Smooth muscle cell (in vitro differentiated cells): Measurements from ENCODE around the gene SLC22A3. TPM values are rescaled to one million over a fixed set of nuclear protein-coding genes. Genes with fewer than 3 reads are reported as not detected.

Source experiments
- DNase-seq: peaks from one replicate; lab custom pipeline; 2025; ENCODE audit not compliant: unreplicated experiment; lab: John Stamatoyannopoulos, UW
- H2AFZ ChIP-seq: fragments of 200-600 bp; sonication (generic); 2 replicates; pipeline ENCODE4 v1.6.0; 2016; ENCODE audit warnings: antibody characterized with exemption, low read depth, mild to moderate bottlenecking
- H3F3A ChIP-seq: fragments of 200-600 bp; sonication (generic); 2 replicates; pipeline ENCODE4 v1.6.0; 2017; ENCODE audit warnings: antibody characterized with exemption, low read depth
- H3K27ac ChIP-seq: fragments of 200-600 bp; sonication (generic); 2 replicates; pipeline ENCODE4 v1.5.1; 2016; ENCODE audit warnings: low read depth, mild to moderate bottlenecking
- H3K27me3 ChIP-seq: fragments of 200-600 bp; sonication (generic); 2 replicates; pipeline ENCODE4 v1.6.1; 2016; ENCODE audit warnings: low read depth, mild to moderate bottlenecking
- H3K36me3 ChIP-seq: fragments of 200-600 bp; sonication (generic); 2 replicates; pipeline ENCODE4 v1.5.1; 2016; ENCODE audit warnings: low read depth
- H3K4me1 ChIP-seq: fragments of 200-600 bp; sonication (generic); 2 replicates; pipeline ENCODE4 v1.5.1; 2016; ENCODE audit warnings: low read depth
- H3K4me2 ChIP-seq: fragments of 200-600 bp; sonication (generic); 2 replicates; pipeline ENCODE4 v1.6.0; 2016; ENCODE audit warnings: mild to moderate bottlenecking
- H3K4me3 ChIP-seq: fragments of 200-600 bp; sonication (generic); 2 replicates; pipeline ENCODE4 v1.5.1; 2016; ENCODE audit warnings: mild to moderate bottlenecking
- H3K79me2 ChIP-seq: fragments of 200-600 bp; sonication (generic); 2 replicates; pipeline ENCODE4 v1.6.0; 2016; ENCODE audit warnings: low read depth, mild to moderate bottlenecking
- H3K9ac ChIP-seq: fragments of 200-600 bp; sonication (generic); 2 replicates; pipeline ENCODE4 v1.6.0; 2016; ENCODE audit warnings: low read depth
- H3K9me3 ChIP-seq: fragments of 200-600 bp; sonication (generic); replicated peaks from 2 replicates; pipeline ENCODE4 v1.5.1; 2016; ENCODE audit warnings: low read depth
- H4K20me1 ChIP-seq: fragments of 200-600 bp; sonication (generic); 2 replicates; pipeline ENCODE4 v1.6.0; 2016; ENCODE audit warnings: low read depth
- WGBS: methylation state at CpG from one replicate; pipeline ENCODE4 v1.1.7; 2016; ENCODE audit warnings: low lambda C conversion rate; 5-methylcytosine and 5-hydroxymethylcytosine counted together
- polyA plus RNA-seq: library from polyadenylated mRNA; unstranded; fragments of >200 nt; fragmentation: Nextera tagmentation; extraction: Ambion mirVana; gene quantifications from 2 replicates; pipeline ENCODE4 v1.2.1, GENCODE V29; 2016
- total RNA-seq: library from RNA; depleted of rRNA; stranded (reverse); fragments of >200 nt; gene quantifications from 2 replicates; pipeline ENCODE4 v1.2.3, GENCODE V29; 2014
- TF ChIP-seq, protein P1 (sequence below): fragments of 200-600 bp; sonication (generic); IDR thresholded peaks from 2 replicates; pipeline ENCODE4 v1.5.1; 2017; ENCODE audit warnings: borderline replicate concordance, mild to moderate bottlenecking, antibody characterized with exemption; ENCODE audit not compliant: insufficient read depth, poor library complexity, severe bottlenecking

SLC22A3 gene
- total and polyA plus RNA-seq, 2 experiments from 2014 or later = 59.5 to 69.5 TPM

DNA sequence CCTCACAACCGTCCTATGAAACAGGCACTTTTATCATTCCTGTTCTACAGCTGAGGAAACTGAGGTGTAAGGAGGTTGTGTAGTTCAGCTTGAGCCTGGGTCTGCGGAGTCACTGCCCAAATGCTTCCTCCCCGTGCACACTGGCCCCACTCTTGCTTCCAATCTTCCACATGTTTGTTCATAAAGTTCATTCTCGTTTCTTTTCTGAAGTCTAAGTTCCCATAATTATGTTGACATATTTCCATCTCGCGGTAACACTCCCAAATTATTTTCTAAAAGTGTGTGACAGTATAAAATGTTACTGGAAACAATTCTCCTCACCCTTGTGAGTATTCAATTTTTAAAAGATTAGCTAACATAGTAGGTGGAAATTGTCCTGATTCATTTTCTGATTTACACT lies 106.9 kb downstream of the SLC22A3 start:
- DNase-seq = no peak
- no peaks in the 10 kb centered on the region for H3K27me3 ChIP-seq
- H3K9me3 ChIP-seq = no peaks in the 10 kb centered on the region
- no peak overlapping the region for H3K4me2 ChIP-seq
- H3K79me2 ChIP-seq = no peaks in the 10 kb centered on the region
- H3K9ac ChIP-seq = no peak overlapping the region
- H2AFZ ChIP-seq = no peak overlapping the region
- peak overlapping the region; percentile 20 for H3K27ac ChIP-seq
- no peaks in the 10 kb centered on the region for H4K20me1 ChIP-seq
- no peaks in the 10 kb centered on the region for H3K4me1 ChIP-seq
- no peaks in the 10 kb centered on the region for H3K36me3 ChIP-seq
- 82% methylated on average over 6 of the region's 6 CpGs for WGBS
- H3F3A ChIP-seq = peaks cover 5% of the 10 kb centered on the region
- H3K4me3 ChIP-seq = no peak overlapping the region
- TF ChIP-seq, protein P1, sequence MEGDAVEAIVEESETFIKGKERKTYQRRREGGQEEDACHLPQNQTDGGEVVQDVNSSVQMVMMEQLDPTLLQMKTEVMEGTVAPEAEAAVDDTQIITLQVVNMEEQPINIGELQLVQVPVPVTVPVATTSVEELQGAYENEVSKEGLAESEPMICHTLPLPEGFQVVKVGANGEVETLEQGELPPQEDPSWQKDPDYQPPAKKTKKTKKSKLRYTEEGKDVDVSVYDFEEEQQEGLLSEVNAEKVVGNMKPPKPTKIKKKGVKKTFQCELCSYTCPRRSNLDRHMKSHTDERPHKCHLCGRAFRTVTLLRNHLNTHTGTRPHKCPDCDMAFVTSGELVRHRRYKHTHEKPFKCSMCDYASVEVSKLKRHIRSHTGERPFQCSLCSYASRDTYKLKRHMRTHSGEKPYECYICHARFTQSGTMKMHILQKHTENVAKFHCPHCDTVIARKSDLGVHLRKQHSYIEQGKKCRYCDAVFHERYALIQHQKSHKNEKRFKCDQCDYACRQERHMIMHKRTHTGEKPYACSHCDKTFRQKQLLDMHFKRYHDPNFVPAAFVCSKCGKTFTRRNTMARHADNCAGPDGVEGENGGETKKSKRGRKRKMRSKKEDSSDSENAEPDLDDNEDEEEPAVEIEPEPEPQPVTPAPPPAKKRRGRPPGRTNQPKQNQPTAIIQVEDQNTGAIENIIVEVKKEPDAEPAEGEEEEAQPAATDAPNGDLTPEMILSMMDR = no peak

- Histone ChIP-seq H3F3A (peaks cover 5% of the 10 kb centered on the region), H3K9ac (no peak overlapping the region), H4K20me1 (no peaks in the 10 kb centered on the region), H3K79me2 (no peaks in the 10 kb centered on the region), H3K27me3 (no peaks in the 10 kb centered on the region), H3K4me1 (no peaks in the 10 kb centered on the region), H3K27ac (peak overlapping the region; percentile 20), H3K4me2 (peak overlapping the region; percentile 76), H3K4me3 (peak overlapping the region; percentile 30), H3K36me3 (no peaks in the 10 kb centered on the region), H2AFZ (no peak overlapping the region), H3K9me3 (no peaks in the 10 kb centered on the region)
- DNase-seq = peak; percentile 50
- WGBS = 30% methylated on average over 11 of the region's 11 CpGs
- TF ChIP-seq, protein P1 = peak; percentile 97
Measured at GRCh38 chr6:160455541-160456213, 107.5 kb downstream of the SLC22A3 start.

DNA sequence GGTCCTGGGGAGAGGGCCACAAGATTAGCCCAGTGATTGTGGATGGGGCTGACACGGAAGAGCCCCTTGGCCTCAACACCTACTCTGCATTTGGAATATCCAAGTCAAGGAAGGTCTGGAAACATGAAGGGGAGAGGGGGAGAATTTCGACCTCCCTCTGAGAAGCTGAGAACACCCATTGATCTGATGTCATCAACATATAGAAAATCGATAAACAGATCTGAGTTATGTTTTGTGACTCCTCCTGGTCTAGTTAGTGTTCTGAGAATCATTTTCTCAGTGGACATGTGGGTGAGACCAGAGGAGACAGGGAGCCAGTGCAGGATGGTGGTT lies 108.0 kb downstream of the SLC22A3 start:
- TF ChIP-seq, protein P1 = no peak
- Histone ChIP-seq H3K9me3 (no peaks in the 10 kb centered on the region), H3F3A (peaks cover 4% of the 10 kb centered on the region), H2AFZ (no peak overlapping the region), H3K9ac (no peak overlapping the region), H3K4me2 (no peak overlapping the region), H3K4me1 (no peaks in the 10 kb centered on the region), H3K79me2 (no peaks in the 10 kb centered on the region), H3K27me3 (no peaks in the 10 kb centered on the region), H3K4me3 (no peak overlapping the region), H3K27ac (no peak overlapping the region), H4K20me1 (no peaks in the 10 kb centered on the region), H3K36me3 (no peaks in the 10 kb centered on the region)
- DNase-seq = no peak
- 59% methylated on average over 3 of the region's 3 CpGs for WGBS

- Histone ChIP-seq H3K79me2 (no peaks in the 10 kb centered on the region), H3K27me3 (no peaks in the 10 kb centered on the region), H2AFZ (no peak overlapping the region), H3K9ac (no peak overlapping the region), H3K9me3 (no peaks in the 10 kb centered on the region), H3K36me3 (no peaks in the 10 kb centered on the region), H3K4me3 (no peak overlapping the region), H3F3A (peaks cover 3% of the 10 kb centered on the region), H3K4me1 (no peaks in the 10 kb centered on the region), H4K20me1 (no peaks in the 10 kb centered on the region), H3K4me2 (no peak overlapping the region), H3K27ac (no peak overlapping the region)
- TF ChIP-seq, protein P1 = no peak
- no peak for DNase-seq
- 78% methylated on average over 4 of the region's 4 CpGs for WGBS
Measured at GRCh38 chr6:160457823-160458222, 109.6 kb downstream of the SLC22A3 start.
